Transverse colon (tissue), 3 donors: ENCODE data around the gene LMF1.

Experiments
- CTCF ChIP-seq, 5 experiments: fragments of 200-600 bp in 3 of 5; fragments of 450-650 bp in 2 of 5; sonication (generic) in 3 of 5; IDR thresholded peaks; 1 replicate in 2 of 5; 2 replicates in 3 of 5; pipeline ENCODE4 v1.5.1; 2016 to 2017; ENCODE audit warnings: antibody characterized with exemption in 5 of 5, inconsistent platforms in 3 of 5, mild to moderate bottlenecking in 2 of 5, moderate library complexity in 1 of 5
- EP300 ChIP-seq: sonication (generic); formaldehyde crosslinking; IDR thresholded peaks from one replicate; pipeline ENCODE4 v1.6.1; 2017; ENCODE audit warnings: antibody characterized with exemption, low read depth

- TF ChIP-seq EP300, result no peak
- TF ChIP-seq CTCF (IDR thresholded peaks at IDR 0.05), result no peak
Observed at GRCh38 chr16:907361-907760, 63.4 kb downstream of the LMF1 start.
